PC-3 (cell line): ENCODE data around the gene NRG4. TPM values are rescaled to one million over a fixed set of nuclear protein-coding genes. Genes with fewer than 3 reads are reported as not detected.

Experiments used
- ATAC-seq: fragments of 200-7000 bp; cut with Tn5 transposase; 2 replicates; pipeline ENCODE4 v1.9.1; 2020; ENCODE audit warnings: mild to moderate bottlenecking, moderate library complexity
- BruUV-seq: library from RNA; stranded (reverse); fragments of 400-500 nt; replicated peaks from 2 replicates; lab custom pipeline; 2021; lab: Mats Ljungman, UMichigan
- CTCF ChIA-PET: fragments of 300-600 bp; sonication (Branson Sonifier 250); formaldehyde crosslinking; loops from one replicate; lab custom pipeline; 2022; ENCODE audit warnings: antibody characterized with exemption; lab: Charles Lee
- POLR2A ChIA-PET: fragments of 300-600 bp; sonication (Branson Sonifier 250); formaldehyde crosslinking; loops from one replicate; lab custom pipeline; 2022; ENCODE audit warnings: antibody characterized with exemption; ENCODE audit not compliant: unreplicated experiment; lab: Charles Lee
- DNase-seq: peaks from one replicate; pipeline ENCODE4 v3.0.0-alpha.2; 2015
- H2AFZ ChIP-seq: fragments of 300-600 bp; sonication (generic); 2 replicates; pipeline ENCODE4 v1.6.0; 2016; ENCODE audit warnings: antibody characterized with exemption, low read length
- H3F3A ChIP-seq: fragments of 300-600 bp; sonication (generic); one replicate; pipeline ENCODE4 v1.6.0; 2017; ENCODE audit warnings: antibody characterized with exemption, low read length, control low read depth, mild to moderate bottlenecking; ENCODE audit not compliant: unreplicated experiment
- H3K27ac ChIP-seq: fragments of 300-600 bp; sonication (generic); 2 replicates; pipeline ENCODE4 v1.5.1; 2016; ENCODE audit warnings: mild to moderate bottlenecking, low read length
- H3K27me3 ChIP-seq: fragments of 300-600 bp; sonication (generic); 2 replicates; pipeline ENCODE4 v1.6.1; 2016; ENCODE audit warnings: low read length, mixed read lengths
- H3K36me3 ChIP-seq: fragments of 300-600 bp; sonication (generic); 2 replicates; pipeline ENCODE4 v1.6.1; 2016; ENCODE audit warnings: low read depth, mixed run types, low read length, mixed read lengths
- H3K4me1 ChIP-seq: fragments of 300-600 bp; sonication (generic); 2 replicates; pipeline ENCODE4 v1.5.1; 2016; ENCODE audit warnings: low read length; ENCODE audit not compliant: insufficient read depth
- H3K4me2 ChIP-seq: fragments of 300-600 bp; sonication (generic); 2 replicates; pipeline ENCODE4 v1.6.0; 2016; ENCODE audit warnings: low read length
- H3K4me3 ChIP-seq: fragments of 300-600 bp; sonication (generic); 2 replicates; pipeline ENCODE4 v1.5.1; 2016; ENCODE audit warnings: mild to moderate bottlenecking, low read length, mixed read lengths
- H3K79me2 ChIP-seq: fragments of 300-600 bp; sonication (generic); 2 replicates; pipeline ENCODE4 v1.6.1; 2017; ENCODE audit warnings: low read length, mixed read lengths
- H3K9ac ChIP-seq: fragments of 300-600 bp; sonication (generic); 2 replicates; pipeline ENCODE4 v1.6.0; 2016; ENCODE audit warnings: mild to moderate bottlenecking, low read length
- H3K9me2 ChIP-seq: fragments of 300-600 bp; sonication (generic); replicated peaks from 2 replicates; pipeline ENCODE4 v1.6.1; 2016; ENCODE audit warnings: mixed run types, low read length, mixed read lengths
- H3K9me3 ChIP-seq: fragments of 300-600 bp; sonication (generic); 2 replicates; pipeline ENCODE4 v1.6.1; 2016; ENCODE audit warnings: low read length, mixed read lengths
- H4K20me1 ChIP-seq: fragments of 300-600 bp; sonication (generic); 2 replicates; pipeline ENCODE4 v1.6.1; 2016; ENCODE audit warnings: low read length, mixed read lengths
- EZH2 ChIP-seq: fragments of 300-600 bp; sonication (generic); IDR thresholded peaks from one replicate; pipeline ENCODE4 v1.6.1; 2017; ENCODE audit warnings: antibody characterized with exemption, mild to moderate bottlenecking, low read length; ENCODE audit not compliant: unreplicated experiment
- EZH2phosphoT487 ChIP-seq: fragments of 300-600 bp; sonication (generic); IDR thresholded peaks from 2 replicates; pipeline ENCODE4 v1.6.1; 2018; ENCODE audit warnings: mild to moderate bottlenecking, antibody characterized with exemption, low read length, borderline replicate concordance
- intact Hi-C: fragments of 100-400 bp; cut with micrococcal nuclease; formaldehyde crosslinking; loops from 2 replicates; pipeline ENCODE4 v1.9.0; 2023
- total RNA-seq: library from RNA; depleted of rRNA; stranded (reverse); fragments of >200 nt; gene quantifications from 2 replicates; pipeline ENCODE4 v1.2.3, GENCODE V29; 2014
- TF ChIP-seq, protein P1 (sequence below): fragments of 300-600 bp; sonication (generic); conservative IDR thresholded peaks from 2 replicates; pipeline ENCODE4 v1.5.1; 2017; ENCODE audit warnings: antibody characterized with exemption, low read depth, mild to moderate bottlenecking, low read length

NRG4 gene
- total RNA-seq, 1 experiment from 2014 or later, result 2.8 TPM

- Histone ChIP-seq H3K9ac (no peak overlapping the region), H3K4me2 (no peak overlapping the region)
- POLR2A ChIA-PET, result no interaction called here
Observed at GRCh38 chr15:75945953-75946352, 66.3 kb downstream of the NRG4 start.

DNA sequence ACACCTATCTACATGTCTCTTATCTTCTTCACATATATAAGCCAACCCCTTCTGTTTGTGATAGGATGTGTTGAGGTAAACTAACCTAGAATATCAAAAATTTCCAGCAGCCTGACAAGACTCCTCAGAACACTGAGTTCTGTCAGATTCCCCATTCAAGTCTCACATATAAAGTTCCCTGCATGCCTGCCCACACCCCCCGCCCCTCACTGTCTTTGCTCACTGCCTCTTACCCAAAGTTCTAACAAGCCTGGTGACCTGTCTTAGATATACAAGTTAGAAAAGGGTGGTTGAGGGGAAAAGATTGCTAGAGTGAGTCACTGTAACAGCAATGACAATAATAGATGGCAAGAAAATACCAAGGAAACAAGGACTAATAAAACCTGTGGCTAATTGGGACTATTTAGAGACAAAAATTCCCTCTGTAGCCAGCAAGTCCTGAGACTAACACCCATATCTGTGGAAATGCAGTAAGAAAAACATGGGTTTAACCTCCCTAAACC, 68.5 kb downstream of the NRG4 start:
- ChIA-PET CTCF (no interaction called here), POLR2A (no interaction called here)
- TF ChIP-seq EZH2phosphoT487 (no peak), EZH2 (no peak)
- TF ChIP-seq, protein P1, sequence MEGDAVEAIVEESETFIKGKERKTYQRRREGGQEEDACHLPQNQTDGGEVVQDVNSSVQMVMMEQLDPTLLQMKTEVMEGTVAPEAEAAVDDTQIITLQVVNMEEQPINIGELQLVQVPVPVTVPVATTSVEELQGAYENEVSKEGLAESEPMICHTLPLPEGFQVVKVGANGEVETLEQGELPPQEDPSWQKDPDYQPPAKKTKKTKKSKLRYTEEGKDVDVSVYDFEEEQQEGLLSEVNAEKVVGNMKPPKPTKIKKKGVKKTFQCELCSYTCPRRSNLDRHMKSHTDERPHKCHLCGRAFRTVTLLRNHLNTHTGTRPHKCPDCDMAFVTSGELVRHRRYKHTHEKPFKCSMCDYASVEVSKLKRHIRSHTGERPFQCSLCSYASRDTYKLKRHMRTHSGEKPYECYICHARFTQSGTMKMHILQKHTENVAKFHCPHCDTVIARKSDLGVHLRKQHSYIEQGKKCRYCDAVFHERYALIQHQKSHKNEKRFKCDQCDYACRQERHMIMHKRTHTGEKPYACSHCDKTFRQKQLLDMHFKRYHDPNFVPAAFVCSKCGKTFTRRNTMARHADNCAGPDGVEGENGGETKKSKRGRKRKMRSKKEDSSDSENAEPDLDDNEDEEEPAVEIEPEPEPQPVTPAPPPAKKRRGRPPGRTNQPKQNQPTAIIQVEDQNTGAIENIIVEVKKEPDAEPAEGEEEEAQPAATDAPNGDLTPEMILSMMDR, result no peak
- H3K4me1 ChIP-seq, result no peaks in the 10 kb centered on the region
- H3K9me2 ChIP-seq, result no peaks in the 10 kb centered on the region
- DNase-seq (peak; percentile 7), ATAC-seq (peak; percentile 40; the same call in 1 of the 2 replicates)
- no peak overlapping the region for H3K27ac ChIP-seq
- H4K20me1 ChIP-seq, result no peaks in the 10 kb centered on the region
- H3K9me3 ChIP-seq, result no peaks in the 10 kb centered on the region
- no peak overlapping the region for H2AFZ ChIP-seq
- H3K4me3 ChIP-seq, result no peak overlapping the region
- no peak overlapping the region for H3K4me2 ChIP-seq
- H3K27me3 ChIP-seq, result no peaks in the 10 kb centered on the region
- intact Hi-C loops, result no loop called here
- BruUV-seq, result TSS peak; percentile 24
- no peaks in the 10 kb centered on the region for H3F3A ChIP-seq
- 0 out of 2 replicates have a peak, but pooled peaks cover 4% of the 10 kb centered on the region for H3K36me3 ChIP-seq
- no peak overlapping the region for H3K9ac ChIP-seq
- no peaks in the 10 kb centered on the region for H3K79me2 ChIP-seq

More at GRCh38 chr15:75945953-75946352, 66.3 kb downstream of the NRG4 start:
- H3K79me2 ChIP-seq, result no peaks in the 10 kb centered on the region
- ATAC-seq, result no peak
- no peak overlapping the region for H2AFZ ChIP-seq
- H3K4me1 ChIP-seq, result no peaks in the 10 kb centered on the region
- intact Hi-C loops, result no loop called here
- H3K9me2 ChIP-seq, result no peaks in the 10 kb centered on the region
- no peaks in the 10 kb centered on the region for H3K36me3 ChIP-seq
- H3K4me3 ChIP-seq, result no peak overlapping the region
- H3K9me3 ChIP-seq, result no peaks in the 10 kb centered on the region
- no peaks in the 10 kb centered on the region for H3K27me3 ChIP-seq
- TF ChIP-seq EZH2phosphoT487, result no peak
- TF ChIP-seq EZH2, result no peak
- TF ChIP-seq, protein P1, result no peak
- CTCF ChIA-PET, result no interaction called here
- no peaks in the 10 kb centered on the region for H3F3A ChIP-seq
- H4K20me1 ChIP-seq, result no peaks in the 10 kb centered on the region
- no TSS peak for BruUV-seq
- no peak overlapping the region for H3K27ac ChIP-seq
- DNase-seq, result no peak

DNA sequence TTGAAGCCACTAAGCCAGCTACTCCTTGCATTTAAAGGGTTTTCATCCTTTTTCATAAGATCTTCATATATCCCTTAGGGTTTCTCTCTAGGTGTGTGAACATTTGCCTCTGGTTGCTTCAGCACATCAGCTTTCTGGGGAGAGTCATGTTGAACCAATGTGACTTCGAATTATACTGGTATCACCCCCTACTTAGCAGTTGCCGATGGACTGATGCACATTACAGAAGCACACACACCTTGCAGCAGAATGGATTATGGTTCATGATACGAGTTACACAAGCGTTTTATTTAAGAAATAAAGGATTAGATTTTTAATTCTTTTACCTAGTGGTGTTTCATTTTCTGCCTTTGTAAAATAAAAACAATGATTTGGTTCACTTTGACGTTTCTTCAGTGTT, 69.0 kb downstream of the NRG4 start:
- no peak overlapping the region for H2AFZ ChIP-seq
- ATAC-seq, result no peak
- no peaks in the 10 kb centered on the region for H3F3A ChIP-seq
- BruUV-seq, result no TSS peak
- H3K79me2 ChIP-seq, result no peaks in the 10 kb centered on the region
- CTCF ChIA-PET, result no interaction called here
- no peaks in the 10 kb centered on the region for H3K27me3 ChIP-seq
- intact Hi-C loops, result no loop called here
- TF ChIP-seq, protein P1, result no peak
- TF ChIP-seq EZH2phosphoT487, result no peak
- POLR2A ChIA-PET, result no interaction called here
- H3K36me3 ChIP-seq, result 0 out of 2 replicates have a peak, but pooled peaks cover 4% of the 10 kb centered on the region
- H3K4me1 ChIP-seq, result no peaks in the 10 kb centered on the region
- no peak overlapping the region for H3K4me3 ChIP-seq
- H3K9me2 ChIP-seq, result no peaks in the 10 kb centered on the region
- no peak for DNase-seq
- H4K20me1 ChIP-seq, result no peaks in the 10 kb centered on the region
- H3K9me3 ChIP-seq, result no peaks in the 10 kb centered on the region
- no peak overlapping the region for H3K27ac ChIP-seq
- H3K9ac ChIP-seq, result no peak overlapping the region
- H3K4me2 ChIP-seq, result no peak overlapping the region
